Measurements from ENCODE around the gene HSD17B13.
"Not testable (repeated sequence)": the region's sequence is repeated elsewhere in the genome, so short reads cannot be mapped to it uniquely, and the experiment has no call there.

Gene HSD17B13

GRCh38 chr4:87322754-87323153 lies at the start of gene HSD17B13:
Gene HSD17B13, minus strand, starts transcription at chr4:87322882. Its CDS starts 41 bp downstream, at chr4:87322841.
- DNase-seq, result no peak

- no peak for DNase-seq
These were observed 47.4 kb upstream of the HSD17B13 start for GRCh38 chr4:87370068-87370467.

GRCh38 chr4:87366521-87367162 lies 44.0 kb upstream of the HSD17B13 start:
- DNase-seq, result no peak

GRCh38 chr4:87365348-87365747 lies 42.7 kb upstream of the HSD17B13 start:
- no peak for DNase-seq

GRCh38 chr4:87363552-87363951 lies 40.9 kb upstream of the HSD17B13 start:
- DNase-seq, result no peak

GRCh38 chr4:87360338-87360935 lies 37.8 kb upstream of the HSD17B13 start:
- no peak for DNase-seq

- DNase-seq, result no peak
These were observed 36.6 kb upstream of the HSD17B13 start for GRCh38 chr4:87359258-87359657.

GRCh38 chr4:87356832-87357526 lies 34.3 kb upstream of the HSD17B13 start:
- no peak for DNase-seq

GRCh38 chr4:87354168-87355102 lies 31.8 kb upstream of the HSD17B13 start:
- no peak for DNase-seq

- DNase-seq, result peak; percentile 3
These were observed 30.9 kb upstream of the HSD17B13 start for GRCh38 chr4:87353592-87353991.

- DNase-seq, result no peak
These were observed 22.5 kb upstream of the HSD17B13 start for GRCh38 chr4:87345139-87345538.

- DNase-seq, result no peak
These were observed 20.2 kb upstream of the HSD17B13 start for GRCh38 chr4:87342872-87343271.

GRCh38 chr4:87341954-87342635 lies 19.4 kb upstream of the HSD17B13 start:
- not testable (repeated sequence) for DNase-seq

GRCh38 chr4:87339440-87339839 lies 16.8 kb upstream of the HSD17B13 start:
- DNase-seq, result no peak

- no peak for DNase-seq
These were observed 14.7 kb upstream of the HSD17B13 start for GRCh38 chr4:87337361-87337760.

GRCh38 chr4:87333267-87333666 lies 10.6 kb upstream of the HSD17B13 start:
- no peak for DNase-seq

- no peak for DNase-seq
These were observed 8.1 kb upstream of the HSD17B13 start for GRCh38 chr4:87330761-87331160.

- DNase-seq, result no peak
These were observed 4.5 kb upstream of the HSD17B13 start for GRCh38 chr4:87327136-87327535.

- no peak for DNase-seq
These were observed 3.8 kb upstream of the HSD17B13 start for GRCh38 chr4:87326460-87326859.

GRCh38 chr4:87321888-87322287 lies 794 bp downstream of the HSD17B13 start:
- DNase-seq, result no peak

GRCh38 chr4:87317527-87317926 lies 5.2 kb downstream of the HSD17B13 start:
- no peak for DNase-seq

GRCh38 chr4:87316961-87317360 lies 5.7 kb downstream of the HSD17B13 start:
- no peak for DNase-seq
